SK-N-SH treated with all-trans-retinoic acid at 6 μM for 48 hours (cell line): ENCODE measurements around the gene TSEN34.

Experiments used
- ARNTL ChIP-seq: fragments of 450-650 bp; formaldehyde crosslinking; IDR thresholded peaks from 2 replicates; pipeline ENCODE4 v1.5.0; 2020; ENCODE audit warnings: low read depth, mild to moderate bottlenecking, moderate library complexity, borderline replicate concordance
- BACH2 ChIP-seq: fragments of 250-450 bp; sonication (Bioruptor Pico); IDR thresholded peaks from 2 replicates; pipeline ENCODE4 v1.9.0; 2021; ENCODE audit warnings: mild to moderate bottlenecking, borderline replicate concordance
- CSDC2 ChIP-seq: fragments of 250-450 bp; sonication (Bioruptor Pico); IDR thresholded peaks from 2 replicates; pipeline ENCODE4 v1.5.0; 2020; ENCODE audit warnings: mild to moderate bottlenecking, moderate library complexity
- CSRNP3 ChIP-seq: fragments of 250-450 bp; sonication (Bioruptor Pico); IDR thresholded peaks from 2 replicates; pipeline ENCODE4 v1.5.1; 2021; ENCODE audit warnings: mild to moderate bottlenecking, moderate library complexity
- OSR1 ChIP-seq: fragments of 250-450 bp; sonication (Bioruptor Pico); IDR thresholded peaks from 2 replicates; pipeline ENCODE4 v1.8.0; 2022; ENCODE audit warnings: moderate library complexity, mild to moderate bottlenecking, inconsistent platforms
- PATZ1 ChIP-seq: fragments of 250-450 bp; sonication (Bioruptor Pico); IDR thresholded peaks from 2 replicates; pipeline ENCODE4 v1.8.0; 2020; ENCODE audit warnings: mild to moderate bottlenecking, moderate library complexity, borderline replicate concordance
- SNAI2 ChIP-seq: fragments of 250-450 bp; sonication (Bioruptor Pico); IDR thresholded peaks from 2 replicates; pipeline ENCODE4 v1.5.0; 2020; ENCODE audit warnings: mild to moderate bottlenecking, moderate library complexity
- TCF4 ChIP-seq: fragments of 250-450 bp; sonication (Bioruptor Pico); IDR thresholded peaks from 2 replicates; pipeline ENCODE4 v1.8.0; 2021; ENCODE audit warnings: mild to moderate bottlenecking, moderate library complexity, borderline replicate concordance
- TSHZ2 ChIP-seq: fragments of 250-450 bp; sonication (Bioruptor Pico); IDR thresholded peaks from 2 replicates; pipeline ENCODE4 v1.5.0; 2020; ENCODE audit warnings: mild to moderate bottlenecking, moderate library complexity
- ZC3H10 ChIP-seq: fragments of 250-450 bp; sonication (Bioruptor Pico); IDR thresholded peaks from 2 replicates; pipeline ENCODE4 v1.5.1; 2021; ENCODE audit warnings: mild to moderate bottlenecking, moderate library complexity
- ZFP3 ChIP-seq: fragments of 250-450 bp; sonication (Bioruptor Pico); IDR thresholded peaks from 2 replicates; pipeline ENCODE4 v1.5.0; 2020; ENCODE audit warnings: mild to moderate bottlenecking, moderate library complexity
- ZFP30 ChIP-seq: fragments of 450-650 bp; formaldehyde crosslinking; IDR thresholded peaks from 2 replicates; pipeline ENCODE4 v1.5.0; 2022; ENCODE audit warnings: mild to moderate bottlenecking, moderate library complexity
- ZNF70 ChIP-seq: fragments of 450-650 bp; formaldehyde crosslinking; IDR thresholded peaks from 2 replicates; pipeline ENCODE4 v1.5.0; 2020; ENCODE audit warnings: mild to moderate bottlenecking, moderate library complexity
- TF ChIP-seq, protein P1 (sequence below): fragments of 250-450 bp; sonication (Bioruptor Pico); IDR thresholded peaks from 2 replicates; pipeline ENCODE4 v1.5.1; 2020; ENCODE audit warnings: low read depth, mild to moderate bottlenecking, moderate library complexity

DNA sequence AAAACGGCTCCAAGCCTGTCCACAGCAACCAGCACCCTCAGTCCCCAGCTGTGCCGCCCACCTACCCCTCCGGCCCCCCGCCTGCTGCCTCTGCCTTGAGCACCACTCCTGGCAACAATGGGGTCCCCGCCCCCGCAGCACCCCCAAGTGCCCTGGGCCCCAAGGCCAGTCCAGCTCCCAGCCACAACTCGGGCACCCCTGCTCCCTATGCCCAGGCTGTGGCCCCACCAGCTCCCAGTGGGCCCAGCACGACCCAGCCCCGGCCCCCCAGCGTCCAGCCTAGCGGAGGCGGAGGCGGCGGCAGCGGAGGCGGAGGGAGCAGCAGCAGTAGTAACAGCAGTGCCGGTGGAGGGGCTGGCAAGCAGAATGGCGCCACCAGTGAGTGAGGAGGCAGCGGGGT lies 43.0 kb upstream of the TSEN34 start:
- TF ChIP-seq PATZ1 (no peak), TSHZ2 (CRISPR knock-in tag) (no peak), ZFP3 (CRISPR knock-in tag) (no peak), ARNTL (CRISPR knock-in tag) (no peak), SNAI2 (CRISPR knock-in tag) (no peak), TCF4 (CRISPR knock-in tag) (no peak), CSRNP3 (CRISPR knock-in tag) (no peak), OSR1 (CRISPR knock-in tag) (no peak), ZNF70 (CRISPR knock-in tag) (no peak), ZC3H10 (CRISPR knock-in tag) (no peak), ZFP30 (CRISPR knock-in tag) (no peak), CSDC2 (CRISPR knock-in tag) (no peak), BACH2 (CRISPR knock-in tag) (no peak)
- TF ChIP-seq, protein P1, sequence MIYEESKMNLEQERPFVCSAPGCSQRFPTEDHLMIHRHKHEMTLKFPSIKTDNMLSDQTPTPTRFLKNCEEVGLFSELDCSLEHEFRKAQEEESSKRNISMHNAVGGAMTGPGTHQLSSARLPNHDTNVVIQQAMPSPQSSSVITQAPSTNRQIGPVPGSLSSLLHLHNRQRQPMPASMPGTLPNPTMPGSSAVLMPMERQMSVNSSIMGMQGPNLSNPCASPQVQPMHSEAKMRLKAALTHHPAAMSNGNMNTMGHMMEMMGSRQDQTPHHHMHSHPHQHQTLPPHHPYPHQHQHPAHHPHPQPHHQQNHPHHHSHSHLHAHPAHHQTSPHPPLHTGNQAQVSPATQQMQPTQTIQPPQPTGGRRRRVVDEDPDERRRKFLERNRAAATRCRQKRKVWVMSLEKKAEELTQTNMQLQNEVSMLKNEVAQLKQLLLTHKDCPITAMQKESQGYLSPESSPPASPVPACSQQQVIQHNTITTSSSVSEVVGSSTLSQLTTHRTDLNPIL = no peak
